NOMO-1 treated with DMSO at 0.1 percent for 48 hours (cell line): ENCODE measurements around the gene ANP32E.
"Not testable (repeated sequence)": the region's sequence is repeated elsewhere in the genome, so short reads cannot be mapped to it uniquely, and the experiment has no call there.

Experiments used
- DNase-seq: peaks from one replicate; lab custom pipeline; 2025; ENCODE audit not compliant: unreplicated experiment; lab: John Stamatoyannopoulos, UW

ANP32E gene

GRCh38 chr1:150214099-150214756 lies 21.7 kb downstream of the ANP32E start:
- peak; percentile 49 for DNase-seq

GRCh38 chr1:150213170-150214098 lies 22.5 kb downstream of the ANP32E start:
- DNase-seq = peak; percentile 95

- DNase-seq = no peak
These were observed 23.8 kb downstream of the ANP32E start for GRCh38 chr1:150212070-150212469.

- no peak for DNase-seq
These were observed 25.2 kb downstream of the ANP32E start for GRCh38 chr1:150210706-150211105.

- no peak for DNase-seq
These were observed 25.8 kb downstream of the ANP32E start for GRCh38 chr1:150210091-150210490.

- not testable (repeated sequence) for DNase-seq
These were observed 27.5 kb downstream of the ANP32E start for GRCh38 chr1:150208460-150208859.

GRCh38 chr1:150207281-150207971 lies 28.5 kb downstream of the ANP32E start:
- no peak for DNase-seq

- no peak for DNase-seq
These were observed 39.5 kb downstream of the ANP32E start for GRCh38 chr1:150196417-150196816.

- DNase-seq = no peak
These were observed 41.4 kb downstream of the ANP32E start for GRCh38 chr1:150194381-150195031.

- DNase-seq = no peak
These were observed 43.9 kb downstream of the ANP32E start for GRCh38 chr1:150192012-150192411.

- no peak for DNase-seq
These were observed 48.4 kb downstream of the ANP32E start for GRCh38 chr1:150187560-150187931.

GRCh38 chr1:150186789-150187559 lies 48.9 kb downstream of the ANP32E start:
- DNase-seq = peak; percentile 89

- DNase-seq = not testable (repeated sequence)
These were observed 49.5 kb downstream of the ANP32E start for GRCh38 chr1:150186438-150186788.

- DNase-seq = no peak
These were observed 50.4 kb downstream of the ANP32E start for GRCh38 chr1:150185481-150185880.

- peak; percentile 54 for DNase-seq
These were observed 52.9 kb downstream of the ANP32E start for GRCh38 chr1:150183061-150183460.

- DNase-seq = no peak
These were observed 53.7 kb downstream of the ANP32E start for GRCh38 chr1:150182247-150182646.

- DNase-seq = peak; percentile 85
These were observed 55.4 kb downstream of the ANP32E start for GRCh38 chr1:150180474-150180873.

GRCh38 chr1:150179867-150180266 lies 56.0 kb downstream of the ANP32E start:
- no peak for DNase-seq

GRCh38 chr1:150178548-150178947 lies 57.4 kb downstream of the ANP32E start:
- DNase-seq = peak; percentile 58

GRCh38 chr1:150176593-150176992 lies 59.3 kb downstream of the ANP32E start:
- peak; percentile 48 for DNase-seq
